PC-9 (cell line): ENCODE data around the gene FYN.

Source experiments
- CTCF ChIP-seq: fragments of 200-600 bp; sonication (generic); conservative IDR thresholded peaks from 2 replicates; pipeline ENCODE4 v1.6.1; 2017; ENCODE audit warnings: mixed run types, antibody characterized with exemption, mild to moderate bottlenecking, moderate library complexity
- EZH2 ChIP-seq: fragments of 200-600 bp; sonication (generic); IDR thresholded peaks from 2 replicates; pipeline ENCODE4 v1.8.0; 2017; ENCODE audit warnings: antibody characterized with exemption, low read depth

- TF ChIP-seq CTCF: no peak
- no peak for TF ChIP-seq EZH2
These were observed 72.4 kb downstream of the FYN start for GRCh38 chr6:111800821-111801220.
